ENCODE data around the gene LRRC8C. TPM values are rescaled to one million over a fixed set of nuclear protein-coding genes. Genes with fewer than 3 reads are reported as not detected.

LRRC8C gene
- total and polyA plus RNA-seq, 10 of the 15 experiments (the other 5 are each of a cell fraction or from before 2014, with no cell fraction given) = 2.3 to 16.3 (median 10.8) TPM

- TF ChIP-seq ZSCAN29 (IDR thresholded peaks at IDR 0.05) (no peak), FOS (IDR thresholded peaks at IDR 0.05; ENCODE audit: borderline replicate concordance, extremely low read depth, insufficient read length) (no peak), HDAC2 (IDR thresholded peaks at IDR 0.05) (no peak), BCL3 (IDR thresholded peaks at IDR 0.05; ENCODE audit: borderline replicate concordance, insufficient read depth, low read depth, low read length, poor library complexity, severe bottlenecking) (peak; percentile 38), ZBTB4 (CRISPR knock-in tag; IDR thresholded peaks at IDR 0.05) (no peak), NR2C1 (IDR thresholded peaks at IDR 0.05) (no peak), BHLHE40 (IDR thresholded peaks at IDR 0.05; ENCODE audit: borderline replicate concordance in 1 of 2, low read depth in 2 of 2, low read length in 1 of 2) (peak in 1 of 2 experiments; percentile 42; a peak in 2 of 4 replicates), NKRF (conservative IDR thresholded peaks at IDR 0.05) (0 out of 2 replicates have a peak, but pooled peaks have one; percentile 30), MYB (IDR thresholded peaks at IDR 0.05; ENCODE audit: borderline replicate concordance, low read depth, low read length) (peak; percentile 65; the same call in 1 of the 2 replicates), E2F4 (IDR thresholded peaks at IDR 0.05; ENCODE audit: low read depth, low read length) (no peak), TARDBP (IDR thresholded peaks at IDR 0.05; ENCODE audit: borderline replicate concordance) (no peak), YY1 (IDR thresholded peaks at IDR 0.05; ENCODE audit: low read depth, low read length) (0 out of 2 replicates have a peak, but pooled peaks have one; percentile 18), WRNIP1 (IDR thresholded peaks at IDR 0.05; ENCODE audit: borderline replicate concordance, low read depth, low read length) (no peak), EGR1 (IDR thresholded peaks at IDR 0.05; ENCODE audit: borderline replicate concordance in 1 of 2, low read depth in 2 of 2, low read length in 2 of 2) (no peak), IRF3 (IDR thresholded peaks at IDR 0.05) (no peak), SP1 (IDR thresholded peaks at IDR 0.05; ENCODE audit: low read depth, low read length) (peak; percentile 56)
- TF ChIP-seq, protein P1, sequence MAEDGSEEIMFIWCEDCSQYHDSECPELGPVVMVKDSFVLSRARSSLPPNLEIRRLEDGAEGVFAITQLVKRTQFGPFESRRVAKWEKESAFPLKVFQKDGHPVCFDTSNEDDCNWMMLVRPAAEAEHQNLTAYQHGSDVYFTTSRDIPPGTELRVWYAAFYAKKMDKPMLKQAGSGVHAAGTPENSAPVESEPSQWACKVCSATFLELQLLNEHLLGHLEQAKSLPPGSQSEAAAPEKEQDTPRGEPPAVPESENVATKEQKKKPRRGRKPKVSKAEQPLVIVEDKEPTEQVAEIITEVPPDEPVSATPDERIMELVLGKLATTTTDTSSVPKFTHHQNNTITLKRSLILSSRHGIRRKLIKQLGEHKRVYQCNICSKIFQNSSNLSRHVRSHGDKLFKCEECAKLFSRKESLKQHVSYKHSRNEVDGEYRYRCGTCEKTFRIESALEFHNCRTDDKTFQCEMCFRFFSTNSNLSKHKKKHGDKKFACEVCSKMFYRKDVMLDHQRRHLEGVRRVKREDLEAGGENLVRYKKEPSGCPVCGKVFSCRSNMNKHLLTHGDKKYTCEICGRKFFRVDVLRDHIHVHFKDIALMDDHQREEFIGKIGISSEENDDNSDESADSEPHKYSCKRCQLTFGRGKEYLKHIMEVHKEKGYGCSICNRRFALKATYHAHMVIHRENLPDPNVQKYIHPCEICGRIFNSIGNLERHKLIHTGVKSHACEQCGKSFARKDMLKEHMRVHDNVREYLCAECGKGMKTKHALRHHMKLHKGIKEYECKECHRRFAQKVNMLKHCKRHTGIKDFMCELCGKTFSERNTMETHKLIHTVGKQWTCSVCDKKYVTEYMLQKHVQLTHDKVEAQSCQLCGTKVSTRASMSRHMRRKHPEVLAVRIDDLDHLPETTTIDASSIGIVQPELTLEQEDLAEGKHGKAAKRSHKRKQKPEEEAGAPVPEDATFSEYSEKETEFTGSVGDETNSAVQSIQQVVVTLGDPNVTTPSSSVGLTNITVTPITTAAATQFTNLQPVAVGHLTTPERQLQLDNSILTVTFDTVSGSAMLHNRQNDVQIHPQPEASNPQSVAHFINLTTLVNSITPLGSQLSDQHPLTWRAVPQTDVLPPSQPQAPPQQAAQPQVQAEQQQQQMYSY (CRISPR knock-in tag; IDR thresholded peaks at IDR 0.05) = no peak
Observed at GRCh38 chr1:89670163-89670562, 37.2 kb downstream of the LRRC8C start (continued).
